HG03432 (cell line): ENCODE results near the gene ARMH3.

ENCODE experiments used
- ATAC-seq: cut with Tn5 transposase; IDR thresholded peaks from one replicate; pipeline ENCODE4 v1.9.1; 2021; ENCODE audit warnings: mild to moderate bottlenecking, moderate library complexity; ENCODE audit not compliant: unreplicated experiment

ARMH3 gene

DNA sequence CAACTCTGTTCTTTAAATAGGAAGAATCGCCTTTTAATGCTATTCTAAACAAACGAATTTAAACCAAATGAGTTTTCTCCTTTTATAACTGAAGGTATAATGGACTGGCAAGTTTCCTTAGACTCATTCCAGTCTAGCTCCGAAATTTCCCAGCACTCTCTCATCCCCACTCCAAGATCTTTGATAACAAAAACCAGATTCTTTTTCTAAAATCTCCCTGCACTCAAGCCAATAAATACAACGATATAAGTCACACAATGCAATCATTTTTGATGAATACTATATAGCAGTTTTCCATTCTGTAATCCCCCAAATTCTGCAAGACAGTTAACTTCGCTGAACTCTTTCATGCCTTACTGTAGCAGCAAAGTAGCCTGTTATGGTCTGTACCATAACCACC is 239.6 kb downstream of the ARMH3 start:
- no peak for ATAC-seq

DNA sequence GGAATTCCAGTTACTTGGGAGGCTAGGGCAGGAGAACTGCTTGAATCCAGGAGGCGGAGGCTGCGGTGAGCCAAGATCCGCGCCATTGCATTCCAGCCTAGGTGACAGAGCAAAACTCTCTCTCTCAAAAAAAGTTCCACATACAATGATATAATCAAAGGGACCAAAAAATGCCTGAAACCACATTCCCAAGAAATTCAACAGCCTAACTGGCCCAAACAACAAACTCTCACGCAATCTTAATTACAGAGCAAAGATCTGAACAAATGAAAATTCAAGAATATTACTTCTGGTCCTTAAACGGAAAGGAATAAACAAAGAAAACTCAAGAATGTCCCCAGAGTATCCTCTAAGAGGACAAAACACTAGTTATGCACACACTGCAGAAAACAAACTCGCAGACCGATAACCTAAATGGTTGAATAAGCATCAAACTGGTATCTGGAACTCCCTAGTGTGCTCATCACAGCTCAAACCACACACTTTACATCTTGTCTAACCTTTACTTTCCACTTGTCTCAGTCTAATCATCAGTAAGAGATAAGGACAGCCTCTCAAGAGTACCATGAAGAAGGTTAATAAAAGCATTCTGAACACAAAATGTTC is 241.4 kb downstream of the ARMH3 start:
- no peak for ATAC-seq

- ATAC-seq, result no peak
Measured at GRCh38 chr10:101812606-101813005, 243.4 kb downstream of the ARMH3 start.

GRCh38 chr10:101807158-101807557 is 248.8 kb downstream of the ARMH3 start:
- ATAC-seq, result no peak

GRCh38 chr10:101803511-101803910 is 252.5 kb downstream of the ARMH3 start:
- ATAC-seq, result no peak

DNA sequence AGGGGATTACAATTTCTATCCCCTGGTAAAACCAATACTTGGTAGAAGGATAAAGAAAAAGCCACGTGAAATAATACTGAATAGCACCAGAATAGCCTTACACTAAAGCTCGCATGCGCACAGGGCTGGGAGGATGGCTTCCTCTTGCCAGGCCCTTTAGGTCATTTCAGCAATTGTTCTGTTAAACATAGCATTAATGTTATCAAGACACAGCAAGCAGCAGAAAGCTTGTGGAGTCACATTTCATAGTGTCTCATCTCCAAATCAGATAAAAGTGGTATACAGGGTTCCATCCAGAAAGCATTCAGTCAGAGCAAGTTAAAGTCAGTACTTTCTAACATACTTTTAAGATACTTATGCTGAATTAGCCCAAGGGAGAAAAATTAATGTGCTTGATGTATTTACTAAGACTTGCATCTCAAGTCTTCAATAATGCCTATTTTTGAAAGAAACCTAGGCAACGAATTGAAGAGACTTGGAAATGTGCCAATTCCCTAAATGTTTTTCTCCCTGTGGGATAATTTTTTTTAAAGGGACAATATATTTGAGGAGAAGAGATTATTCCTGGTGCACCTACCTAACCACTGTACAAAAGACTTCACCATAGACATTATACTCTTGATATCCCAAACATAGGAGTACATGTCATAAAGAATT is 258.4 kb downstream of the ARMH3 start:
- no peak for ATAC-seq
